Measurements from ENCODE around the gene SPINK1.
"Not testable (repeated sequence)": the region's sequence is repeated elsewhere in the genome, so short reads cannot be mapped to it uniquely, and the experiment has no call there.

Gene SPINK1

GRCh38 chr5:147849226-147849625 lies 17.8 kb upstream of the SPINK1 start:
- no peak for DNase-seq (ENCODE audit: low read depth in 1 of 2, low spot score in 1 of 2)
- no peak for TF ChIP-seq JUND (IDR thresholded peaks at IDR 0.05; ENCODE audit: low read depth)

GRCh38 chr5:147845618-147846017 lies 14.1 kb upstream of the SPINK1 start:
- in situ Hi-C loops (cut with HindIII; ENCODE audit: low pct_unique_long_range_greater_than_20kb, low sequenced_read_pairs), result no loop called here
- no peak for TF ChIP-seq JUND (IDR thresholded peaks at IDR 0.05; ENCODE audit: low read depth)
- DNase-seq (ENCODE audit: low read depth in 1 of 2, low spot score in 1 of 2), result no peak

More at GRCh38 chr5:147849226-147849625, 17.8 kb upstream of the SPINK1 start:
- in situ Hi-C loops (cut with HindIII; ENCODE audit: low pct_unique_long_range_greater_than_20kb, low sequenced_read_pairs), result no loop called here

GRCh38 chr5:147844846-147845245 lies 13.4 kb upstream of the SPINK1 start:
- DNase-seq (ENCODE audit: low read depth in 1 of 2, low spot score in 1 of 2), result no peak
- in situ Hi-C loops (cut with HindIII; ENCODE audit: low pct_unique_long_range_greater_than_20kb, low sequenced_read_pairs), result no loop called here
- TF ChIP-seq JUND (IDR thresholded peaks at IDR 0.05; ENCODE audit: low read depth), result no peak

- no peak for DNase-seq (ENCODE audit: low read depth in 1 of 2, low spot score in 1 of 2)
- in situ Hi-C loops (cut with HindIII; ENCODE audit: low pct_unique_long_range_greater_than_20kb, low sequenced_read_pairs), result no loop called here
Observed at GRCh38 chr5:147842869-147843268, 11.4 kb upstream of the SPINK1 start.

GRCh38 chr5:147836439-147836838 lies 5.0 kb upstream of the SPINK1 start:
- in situ Hi-C loops (cut with HindIII; ENCODE audit: low pct_unique_long_range_greater_than_20kb, low sequenced_read_pairs), result no loop called here
- TF ChIP-seq JUND (IDR thresholded peaks at IDR 0.05; ENCODE audit: low read depth), result no peak
- no peak for DNase-seq (ENCODE audit: low read depth in 1 of 2, low spot score in 1 of 2)

More at GRCh38 chr5:147842869-147843268, 11.4 kb upstream of the SPINK1 start:
- no peak for TF ChIP-seq JUND (IDR thresholded peaks at IDR 0.05; ENCODE audit: low read depth)

- in situ Hi-C loops (cut with HindIII; ENCODE audit: low pct_unique_long_range_greater_than_20kb, low sequenced_read_pairs), result no loop called here
- peak; percentile 7 to 67 for DNase-seq (ENCODE audit: low read depth in 1 of 2, low spot score in 1 of 2)
- no peak for TF ChIP-seq JUND (IDR thresholded peaks at IDR 0.05; ENCODE audit: low read depth)
Observed at GRCh38 chr5:147835386-147835798, 3.9 kb upstream of the SPINK1 start.

GRCh38 chr5:147832541-147832940 lies 1.1 kb upstream of the SPINK1 start:
- in situ Hi-C loops (cut with HindIII; ENCODE audit: low pct_unique_long_range_greater_than_20kb, low sequenced_read_pairs), result no loop called here
- no peak for DNase-seq (ENCODE audit: low read depth in 1 of 2, low spot score in 1 of 2)
- no peak for TF ChIP-seq JUND (IDR thresholded peaks at IDR 0.05; ENCODE audit: low read depth)

- in situ Hi-C loops (cut with HindIII; ENCODE audit: low pct_unique_long_range_greater_than_20kb, low sequenced_read_pairs), result no loop called here
- DNase-seq (ENCODE audit: low read depth in 1 of 2, low spot score in 1 of 2), result no peak
- TF ChIP-seq JUND (IDR thresholded peaks at IDR 0.05; ENCODE audit: low read depth), result no peak
Observed at GRCh38 chr5:147830035-147830434, 1.4 kb downstream of the SPINK1 start.

- DNase-seq (ENCODE audit: low read depth in 1 of 2, low spot score in 1 of 2); in situ Hi-C loops (cut with HindIII; ENCODE audit: low pct_unique_long_range_greater_than_20kb, low sequenced_read_pairs): not testable (repeated sequence)
Observed at GRCh38 chr5:147827017-147827416, 4.5 kb downstream of the SPINK1 start.

- in situ Hi-C loops (cut with HindIII; ENCODE audit: low pct_unique_long_range_greater_than_20kb, low sequenced_read_pairs), result no loop called here
- DNase-seq (ENCODE audit: low read depth in 1 of 2, low spot score in 1 of 2), result no peak
Observed at GRCh38 chr5:147826361-147826760, 5.1 kb downstream of the SPINK1 start.

GRCh38 chr5:147822686-147823491 lies 8.6 kb downstream of the SPINK1 start:
- in situ Hi-C loops (cut with HindIII; ENCODE audit: low pct_unique_long_range_greater_than_20kb, low sequenced_read_pairs), result no loop called here

More at GRCh38 chr5:147826361-147826760, 5.1 kb downstream of the SPINK1 start:
- TF ChIP-seq JUND (IDR thresholded peaks at IDR 0.05; ENCODE audit: low read depth), result no peak

GRCh38 chr5:147822222-147822621 lies 9.2 kb downstream of the SPINK1 start:
- DNase-seq (ENCODE audit: low read depth in 1 of 2, low spot score in 1 of 2); in situ Hi-C loops (cut with HindIII; ENCODE audit: low pct_unique_long_range_greater_than_20kb, low sequenced_read_pairs): not testable (repeated sequence)

More at GRCh38 chr5:147822686-147823491, 8.6 kb downstream of the SPINK1 start:
- TF ChIP-seq JUND (IDR thresholded peaks at IDR 0.05; ENCODE audit: low read depth), result no peak
- peak; percentile 45 to 81 for DNase-seq (ENCODE audit: low read depth in 1 of 2, low spot score in 1 of 2)

GRCh38 chr5:147821766-147822165 lies 9.7 kb downstream of the SPINK1 start:
- in situ Hi-C loops (cut with HindIII; ENCODE audit: low pct_unique_long_range_greater_than_20kb, low sequenced_read_pairs), result no loop called here
- TF ChIP-seq JUND (IDR thresholded peaks at IDR 0.05; ENCODE audit: low read depth), result no peak
- DNase-seq (ENCODE audit: low read depth in 1 of 2, low spot score in 1 of 2), result no peak
